Hepatocyte (in vitro differentiated cells): Measurements from ENCODE around the gene GABARAPL1. TPM values are rescaled to one million over a fixed set of nuclear protein-coding genes. Genes with fewer than 3 reads are reported as not detected.

ENCODE experiments used
- DNase-seq: peaks from one replicate; pipeline ENCODE4 v3.0.0-alpha.2; 2016; ENCODE audit warnings: low spot score
- H2AFZ ChIP-seq: fragments of 200-600 bp; sonication (generic); 2 replicates; pipeline ENCODE4 v1.6.0; 2016; ENCODE audit warnings: antibody characterized with exemption, mild to moderate bottlenecking
- H3K27ac ChIP-seq: fragments of 200-600 bp; sonication (generic); 2 replicates; pipeline ENCODE4 v1.5.1; 2016; ENCODE audit warnings: mild to moderate bottlenecking
- H3K27me3 ChIP-seq: fragments of 200-600 bp; sonication (generic); 2 replicates; pipeline ENCODE4 v1.6.1; 2016
- H3K36me3 ChIP-seq: fragments of 200-600 bp; sonication (generic); replicated peaks from 2 replicates; pipeline ENCODE4 v1.5.1; 2016; ENCODE audit warnings: low read depth; ENCODE audit not compliant: insufficient read depth
- H3K4me1 ChIP-seq: fragments of 200-600 bp; sonication (generic); 2 replicates; pipeline ENCODE4 v1.5.1; 2016; ENCODE audit warnings: mild to moderate bottlenecking, moderate library complexity; ENCODE audit not compliant: insufficient read depth
- H3K4me2 ChIP-seq: fragments of 200-600 bp; sonication (generic); 2 replicates; pipeline ENCODE4 v1.6.0; 2016
- H3K4me3 ChIP-seq: fragments of 200-600 bp; sonication (generic); 2 replicates; pipeline ENCODE4 v1.5.1; 2016; ENCODE audit warnings: mild to moderate bottlenecking
- H3K79me2 ChIP-seq: fragments of 200-600 bp; sonication (generic); 2 replicates; pipeline ENCODE4 v1.6.0; 2017; ENCODE audit warnings: mild to moderate bottlenecking
- H3K9me2 ChIP-seq: fragments of 200-600 bp; sonication (generic); replicated peaks from 2 replicates; pipeline ENCODE4 v1.6.0; 2017; ENCODE audit warnings: mild to moderate bottlenecking; ENCODE audit not compliant: insufficient read depth
- H3K9me3 ChIP-seq: fragments of 200-600 bp; sonication (generic); 2 replicates; pipeline ENCODE4 v1.5.1; 2016; ENCODE audit warnings: low read depth, mild to moderate bottlenecking
- H4K20me1 ChIP-seq: fragments of 200-600 bp; sonication (generic); 2 replicates; pipeline ENCODE4 v1.6.0; 2016; ENCODE audit warnings: mild to moderate bottlenecking; ENCODE audit not compliant: insufficient read depth, poor library complexity, severe bottlenecking
- CTCF ChIP-seq: fragments of 200-600 bp; sonication (generic); IDR thresholded peaks from 2 replicates; pipeline ENCODE4 v1.5.1; 2016; ENCODE audit warnings: antibody characterized with exemption, mild to moderate bottlenecking; ENCODE audit not compliant: poor library complexity
- EZH2 ChIP-seq: fragments of 200-600 bp; sonication (generic); IDR thresholded peaks from 2 replicates; pipeline ENCODE4 v1.6.1; 2016; ENCODE audit warnings: antibody characterized with exemption, mild to moderate bottlenecking, borderline replicate concordance
- EZH2phosphoT487 ChIP-seq: fragments of 200-600 bp; sonication (generic); IDR thresholded peaks from one replicate; pipeline ENCODE4 v1.6.1; 2018; ENCODE audit warnings: antibody characterized with exemption, mild to moderate bottlenecking, low read depth, moderate library complexity; ENCODE audit not compliant: unreplicated experiment, severe bottlenecking
- WGBS: methylation state at CpG from one replicate; pipeline ENCODE4 v1.1.6; 2016; ENCODE audit warnings: low lambda C conversion rate; ENCODE audit errors: missing lambda C conversion rate; 5-methylcytosine and 5-hydroxymethylcytosine counted together
- polyA plus RNA-seq: library from polyadenylated mRNA; unstranded; fragments of >200 nt; fragmentation: Nextera tagmentation; extraction: Ambion mirVana; gene quantifications from 2 replicates; pipeline ENCODE4 v1.2.1, GENCODE V29; 2016
- total RNA-seq: library from RNA; depleted of rRNA; stranded (reverse); fragments of >200 nt; gene quantifications from 2 replicates; pipeline ENCODE4 v1.2.3, GENCODE V29; 2014

The GABARAPL1 gene
- total and polyA plus RNA-seq, 2 experiments from 2014 or later = 77.7 to 93.5 TPM

DNA sequence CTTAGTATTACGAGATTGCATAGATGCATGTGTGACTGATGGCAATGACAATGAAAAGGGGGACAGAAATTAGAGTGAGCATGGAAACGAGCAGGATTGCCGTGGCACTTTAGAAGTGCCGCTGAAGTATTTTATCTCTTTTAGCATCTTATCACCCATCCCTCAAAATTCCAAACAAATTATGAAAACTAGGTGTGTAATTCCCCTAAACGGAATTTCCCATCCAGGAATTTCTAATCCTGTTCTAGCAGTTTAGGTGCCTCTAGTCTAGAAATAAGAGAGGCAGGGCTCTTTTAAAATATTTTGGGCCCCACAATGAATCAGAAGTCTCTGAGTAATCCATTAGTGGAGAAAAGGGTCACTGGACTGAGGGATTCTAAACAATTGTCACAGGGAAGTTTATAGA lies 32.9 kb upstream of the GABARAPL1 start:
- no peaks in the 10 kb centered on the region for H3K27me3 ChIP-seq
- H3K27ac ChIP-seq = no peak overlapping the region
- no peak overlapping the region for H3K4me2 ChIP-seq
- no peaks in the 10 kb centered on the region for H3K9me2 ChIP-seq
- H4K20me1 ChIP-seq = no peaks in the 10 kb centered on the region
- TF ChIP-seq CTCF (no peak), EZH2 (no peak), EZH2phosphoT487 (no peak)
- no peaks in the 10 kb centered on the region for H3K79me2 ChIP-seq
- no peaks in the 10 kb centered on the region for H3K9me3 ChIP-seq
- no peak overlapping the region for H2AFZ ChIP-seq
- H3K36me3 ChIP-seq = no peaks in the 10 kb centered on the region
- H3K4me1 ChIP-seq = no peaks in the 10 kb centered on the region
- no peak for DNase-seq
- no peak overlapping the region for H3K4me3 ChIP-seq
- WGBS = 58% methylated on average over 5 of the region's 5 CpGs

GRCh38 chr12:10182354-10183049 lies 30.2 kb upstream of the GABARAPL1 start:
- Histone ChIP-seq H3K4me3 (no peak overlapping the region), H3K4me1 (no peaks in the 10 kb centered on the region), H4K20me1 (no peaks in the 10 kb centered on the region), H3K9me2 (no peaks in the 10 kb centered on the region), H2AFZ (no peak overlapping the region), H3K36me3 (no peaks in the 10 kb centered on the region), H3K9me3 (no peaks in the 10 kb centered on the region), H3K27me3 (no peaks in the 10 kb centered on the region), H3K4me2 (no peak overlapping the region), H3K27ac (peak overlapping the region; percentile 33), H3K79me2 (no peaks in the 10 kb centered on the region)
- peak; percentile 32 for DNase-seq
- TF ChIP-seq CTCF = no peak
- TF ChIP-seq EZH2 = no peak
- TF ChIP-seq EZH2phosphoT487 = no peak
- 56% methylated on average over 5 of the region's 5 CpGs for WGBS

GRCh38 chr12:10184261-10184843 lies 28.3 kb upstream of the GABARAPL1 start:
- 83% methylated on average over 7 of the region's 7 CpGs for WGBS
- no peak overlapping the region for H2AFZ ChIP-seq
- H3K36me3 ChIP-seq = no peaks in the 10 kb centered on the region

More at GRCh38 chr12:10184261-10184843, 28.3 kb upstream of the GABARAPL1 start:
- Histone ChIP-seq H3K27me3 (no peaks in the 10 kb centered on the region), H3K27ac (peak overlapping the region; percentile 14), H3K9me3 (no peaks in the 10 kb centered on the region), H3K79me2 (no peaks in the 10 kb centered on the region), H3K4me3 (no peak overlapping the region), H4K20me1 (no peaks in the 10 kb centered on the region), H3K9me2 (no peaks in the 10 kb centered on the region), H3K4me2 (no peak overlapping the region), H3K4me1 (no peaks in the 10 kb centered on the region)
- DNase-seq = peak; percentile 17
- TF ChIP-seq EZH2 (no peak), EZH2phosphoT487 (no peak), CTCF (no peak)
